Measurements from ENCODE around the gene PNPLA8.

PNPLA8 gene

DNA sequence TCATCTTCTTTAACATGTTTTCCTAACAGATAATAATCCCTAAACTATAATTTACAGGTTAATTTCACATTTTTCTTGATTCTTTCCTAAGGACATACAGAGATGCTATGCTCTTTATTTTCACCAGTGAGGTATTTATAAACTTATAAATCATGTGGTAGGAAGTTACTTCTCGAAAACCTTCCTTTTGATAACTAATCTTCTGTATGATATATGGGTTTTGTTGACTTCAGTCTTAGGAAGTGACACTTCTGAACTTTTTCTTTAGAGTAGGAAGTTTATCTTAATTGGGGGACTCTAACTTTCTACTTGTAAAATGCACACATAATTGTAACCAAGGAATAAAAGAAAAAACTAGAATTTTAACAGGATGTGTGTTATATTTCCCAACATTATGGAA lies 9.8 kb upstream of the PNPLA8 start:
- Histone ChIP-seq H2AFZ (ENCODE audit: low read length) (no peak overlapping the region), H3K9ac (ENCODE audit: low read length) (no peak overlapping the region), H3K9me3 (replicated peaks; ENCODE audit: insufficient read depth, low read length) (no peaks in the 10 kb centered on the region), H3K4me3 (ENCODE audit: low read length) (no peak overlapping the region), H3K4me2 (ENCODE audit: low read depth, low read length) (no peak overlapping the region), H4K20me1 (ENCODE audit: insufficient read depth, low read length) (no peaks in the 10 kb centered on the region), H3F3A (ENCODE audit: insufficient read depth, low read length) (no peaks in the 10 kb centered on the region), H3K36me3 (replicated peaks; ENCODE audit: insufficient read depth, low read length) (no peaks in the 10 kb centered on the region), H3K4me1 (ENCODE audit: low read length) (no peaks in the 10 kb centered on the region), H3K27me3 (replicated peaks; ENCODE audit: insufficient read depth, low read length) (no peaks in the 10 kb centered on the region), H3K79me2 (ENCODE audit: low read length) (no peaks in the 10 kb centered on the region), H3K9me2 (replicated peaks; ENCODE audit: insufficient read depth, low read length) (no peaks in the 10 kb centered on the region), H3K27ac (ENCODE audit: low read length) (no peak overlapping the region)
- TF ChIP-seq EZH2 (optimal IDR thresholded peaks at IDR 0.05; ENCODE audit: low read depth, low read length): no peak
- TF ChIP-seq CTCF (IDR thresholded peaks at IDR 0.05; ENCODE audit: low read length): no peak
- TF ChIP-seq EZH2phosphoT487 (IDR thresholded peaks at IDR 0.05; ENCODE audit: low read length): no peak
- no peak for DNase-seq

- Histone ChIP-seq H3F3A (ENCODE audit: insufficient read depth, low read length) (no peaks in the 10 kb centered on the region), H3K9me2 (replicated peaks; ENCODE audit: insufficient read depth, low read length) (no peaks in the 10 kb centered on the region), H3K36me3 (replicated peaks; ENCODE audit: insufficient read depth, low read length) (no peaks in the 10 kb centered on the region), H3K4me1 (ENCODE audit: low read length) (no peaks in the 10 kb centered on the region), H2AFZ (ENCODE audit: low read length) (no peak overlapping the region), H3K9ac (ENCODE audit: low read length) (no peak overlapping the region), H3K27ac (ENCODE audit: low read length) (no peak overlapping the region), H3K4me3 (ENCODE audit: low read length) (no peak overlapping the region), H3K79me2 (ENCODE audit: low read length) (no peaks in the 10 kb centered on the region), H3K9me3 (replicated peaks; ENCODE audit: insufficient read depth, low read length) (no peaks in the 10 kb centered on the region), H3K27me3 (replicated peaks; ENCODE audit: insufficient read depth, low read length) (no peaks in the 10 kb centered on the region), H3K4me2 (ENCODE audit: low read depth, low read length) (no peak overlapping the region), H4K20me1 (ENCODE audit: insufficient read depth, low read length) (no peaks in the 10 kb centered on the region)
- no peak for DNase-seq
- TF ChIP-seq EZH2 (optimal IDR thresholded peaks at IDR 0.05; ENCODE audit: low read depth, low read length) (no peak), CTCF (IDR thresholded peaks at IDR 0.05; ENCODE audit: low read length) (no peak), EZH2phosphoT487 (IDR thresholded peaks at IDR 0.05; ENCODE audit: low read length) (no peak)
Observed at GRCh38 chr7:108535257-108535656, 9.3 kb upstream of the PNPLA8 start.

DNA sequence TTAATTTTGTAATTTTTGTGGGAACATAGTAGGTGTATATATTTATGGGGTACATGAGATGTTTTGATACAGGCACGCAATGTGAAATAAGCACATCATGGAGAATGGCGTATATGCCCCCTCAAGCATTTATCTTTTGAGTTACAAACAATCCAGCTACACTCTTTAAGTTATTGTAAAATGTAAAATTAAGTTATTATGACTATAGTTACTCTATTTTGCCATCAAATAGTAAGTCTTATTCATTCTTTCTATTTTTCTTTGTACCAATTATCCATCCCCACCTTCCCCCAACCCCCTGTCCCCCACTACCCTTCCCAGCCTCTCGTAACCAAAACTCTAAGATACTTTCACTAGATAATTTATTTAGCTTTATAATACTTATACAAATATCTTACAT lies 7.8 kb upstream of the PNPLA8 start:
- H3K9me2 ChIP-seq (replicated peaks; ENCODE audit: insufficient read depth, low read length): no peaks in the 10 kb centered on the region
- H3K27me3 ChIP-seq (replicated peaks; ENCODE audit: insufficient read depth, low read length): no peaks in the 10 kb centered on the region
- no peaks in the 10 kb centered on the region for H3F3A ChIP-seq (ENCODE audit: insufficient read depth, low read length)
- no peak overlapping the region for H3K4me2 ChIP-seq (ENCODE audit: low read depth, low read length)
- no peaks in the 10 kb centered on the region for H3K9me3 ChIP-seq (replicated peaks; ENCODE audit: insufficient read depth, low read length)
- TF ChIP-seq CTCF (IDR thresholded peaks at IDR 0.05; ENCODE audit: low read length) (no peak), EZH2 (optimal IDR thresholded peaks at IDR 0.05; ENCODE audit: low read depth, low read length) (no peak), EZH2phosphoT487 (IDR thresholded peaks at IDR 0.05; ENCODE audit: low read length) (no peak)
- H3K36me3 ChIP-seq (replicated peaks; ENCODE audit: insufficient read depth, low read length): no peaks in the 10 kb centered on the region
- H3K9ac ChIP-seq (ENCODE audit: low read length): no peak overlapping the region
- 0 out of 2 replicates have a peak, but pooled peaks cover 7% of the 10 kb centered on the region for H3K4me1 ChIP-seq (ENCODE audit: low read length)
- H2AFZ ChIP-seq (ENCODE audit: low read length): no peak overlapping the region
- H3K27ac ChIP-seq (ENCODE audit: low read length): no peak overlapping the region
- H3K79me2 ChIP-seq (ENCODE audit: low read length): no peaks in the 10 kb centered on the region
- no peak overlapping the region for H3K4me3 ChIP-seq (ENCODE audit: low read length)
- H4K20me1 ChIP-seq (ENCODE audit: insufficient read depth, low read length): no peaks in the 10 kb centered on the region
- DNase-seq: no peak

Data from MM.1S (cell line).